Central memory CD4-positive, alpha-beta T cell (primary cell): ENCODE data around the gene COL5A1.

Experiments used
- DNase-seq: peaks from one replicate; pipeline ENCODE4 v3.0.0; 2022

COL5A1 gene

GRCh38 chr9:134626571-134627416 is 14.8 kb upstream of the COL5A1 start:
- DNase-seq, result no peak

GRCh38 chr9:134627417-134628353 is 13.9 kb upstream of the COL5A1 start:
- no peak for DNase-seq

- DNase-seq, result no peak
Observed at GRCh38 chr9:134628354-134628736, 13.3 kb upstream of the COL5A1 start.

- DNase-seq, result no peak
Observed at GRCh38 chr9:134629061-134629585, 12.5 kb upstream of the COL5A1 start.

GRCh38 chr9:134629586-134630392 is 11.8 kb upstream of the COL5A1 start:
- DNase-seq, result no peak

GRCh38 chr9:134630393-134630790 is 11.2 kb upstream of the COL5A1 start:
- no peak for DNase-seq

GRCh38 chr9:134630861-134631260 is 10.7 kb upstream of the COL5A1 start:
- DNase-seq, result no peak

GRCh38 chr9:134631881-134632280 is 9.7 kb upstream of the COL5A1 start:
- no peak for DNase-seq

GRCh38 chr9:134632329-134632728 is 9.3 kb upstream of the COL5A1 start:
- DNase-seq, result no peak

GRCh38 chr9:134633362-134634142 is 8.1 kb upstream of the COL5A1 start:
- no peak for DNase-seq

- no peak for DNase-seq
Observed at GRCh38 chr9:134634176-134634575, 7.4 kb upstream of the COL5A1 start.

GRCh38 chr9:134634667-134635230 is 6.9 kb upstream of the COL5A1 start:
- DNase-seq, result no peak

GRCh38 chr9:134635351-134636148 is 6.1 kb upstream of the COL5A1 start:
- no peak for DNase-seq

- no peak for DNase-seq
Observed at GRCh38 chr9:134636149-134636507, 5.5 kb upstream of the COL5A1 start.

GRCh38 chr9:134637241-134637640 is 4.4 kb upstream of the COL5A1 start:
- DNase-seq, result no peak

GRCh38 chr9:134637696-134638501 is 3.7 kb upstream of the COL5A1 start:
- no peak for DNase-seq

- no peak for DNase-seq
Observed at GRCh38 chr9:134638502-134639090, 3.0 kb upstream of the COL5A1 start.

GRCh38 chr9:134639994-134640393 is 1.6 kb upstream of the COL5A1 start:
- DNase-seq, result no peak

- DNase-seq, result no peak
Observed at GRCh38 chr9:134640506-134641172, 964 bp upstream of the COL5A1 start.
